ENCODE measurements around the gene INTS7. TPM values are rescaled to one million over a fixed set of nuclear protein-coding genes. Genes with fewer than 3 reads are reported as not detected.
"Not testable (repeated sequence)": the region's sequence is repeated elsewhere in the genome, so short reads cannot be mapped to it uniquely, and the experiment has no call there.

The INTS7 gene
- total RNA-seq, 1 experiment from 2014 or later: 35.8 TPM

DNA sequence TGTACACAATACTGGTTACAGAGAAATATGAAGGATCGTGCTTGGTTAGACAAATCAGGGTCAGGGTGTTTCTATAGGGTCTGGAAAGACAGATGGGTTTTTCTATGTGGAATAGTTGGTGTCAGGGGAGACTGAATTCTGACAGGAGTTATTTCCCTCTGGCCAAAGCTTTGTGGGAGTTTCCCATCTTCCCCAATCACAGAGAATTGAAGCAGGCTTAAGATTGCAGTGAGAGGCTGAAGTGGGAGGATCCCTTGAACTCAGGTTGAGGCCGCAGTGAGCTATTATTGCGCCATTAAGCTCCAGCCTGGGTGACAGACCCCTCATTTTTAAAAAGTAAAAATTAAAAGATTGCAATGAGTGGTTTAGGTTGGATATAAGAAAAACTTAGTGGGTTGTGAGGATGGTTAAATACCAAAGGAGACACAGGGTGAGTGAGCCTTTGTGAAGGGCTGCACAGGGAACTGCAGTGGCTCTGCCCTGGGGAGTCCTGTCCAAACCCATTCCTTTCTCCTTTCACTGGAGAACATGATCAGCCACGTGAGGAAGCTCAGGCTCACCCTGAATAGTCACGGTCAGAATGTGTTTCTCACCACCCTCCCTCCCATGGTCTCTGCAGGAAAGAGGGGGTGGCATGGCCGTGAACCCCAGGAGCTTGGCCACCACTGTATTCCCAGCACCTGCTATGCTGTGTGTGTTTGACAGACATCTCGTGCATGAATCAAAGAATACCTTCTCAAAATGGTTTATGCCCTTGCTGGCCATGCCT, 101.2 kb downstream of the INTS7 start:
- DNase-seq (ENCODE audit: low spot score): no peak

DNA sequence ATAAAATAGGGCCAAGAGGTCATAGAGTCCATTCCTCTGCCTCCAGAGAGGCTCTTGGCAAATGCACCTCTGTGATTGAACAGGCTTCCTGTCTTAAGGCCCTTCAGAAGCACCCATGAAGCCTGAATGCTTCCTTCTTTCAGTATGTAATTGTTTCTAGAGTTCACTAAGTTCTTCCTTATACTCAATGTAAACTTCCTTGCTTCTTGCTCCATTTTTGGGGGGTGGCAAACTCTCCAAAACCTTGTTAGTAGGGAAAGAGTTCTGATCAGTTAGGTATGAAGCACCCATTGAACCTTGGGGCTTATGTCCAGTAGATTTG, 102.5 kb downstream of the INTS7 start:
- no peak for DNase-seq (ENCODE audit: low spot score)

DNA sequence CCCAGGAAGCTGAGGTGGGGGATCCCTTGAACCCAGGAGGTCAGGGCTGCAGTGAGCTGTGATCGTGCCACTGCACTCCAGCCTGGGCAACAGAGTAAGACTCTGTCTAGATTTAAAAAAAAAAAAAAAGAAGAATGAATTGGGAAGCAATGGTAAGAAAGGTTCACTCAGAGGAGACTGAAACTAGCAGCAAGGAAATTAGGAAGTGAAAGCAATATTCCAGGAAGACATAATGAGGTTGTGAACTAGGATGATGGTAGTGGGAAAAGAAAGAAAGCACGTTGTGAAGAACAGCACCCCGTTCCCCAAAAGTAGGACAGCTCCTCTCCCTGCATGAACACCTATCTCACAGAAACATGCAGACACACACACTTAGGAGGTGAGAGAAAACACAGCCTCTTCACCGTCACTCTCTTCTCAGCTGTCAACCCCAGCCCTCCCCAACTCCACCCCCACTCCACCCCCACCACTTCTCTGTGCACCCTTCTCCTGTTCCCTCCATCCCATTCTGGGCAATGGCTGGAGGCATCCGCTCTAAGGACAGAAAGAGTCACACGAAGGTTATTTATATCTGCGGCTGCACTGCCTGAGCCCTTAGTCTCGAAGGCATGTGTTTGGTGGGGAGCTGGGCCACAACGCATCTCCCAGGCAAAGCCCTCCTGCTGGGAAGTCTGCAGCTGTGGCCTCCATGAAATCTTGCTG, 103.0 kb downstream of the INTS7 start:
- DNase-seq (ENCODE audit: low spot score): no peak

DNA sequence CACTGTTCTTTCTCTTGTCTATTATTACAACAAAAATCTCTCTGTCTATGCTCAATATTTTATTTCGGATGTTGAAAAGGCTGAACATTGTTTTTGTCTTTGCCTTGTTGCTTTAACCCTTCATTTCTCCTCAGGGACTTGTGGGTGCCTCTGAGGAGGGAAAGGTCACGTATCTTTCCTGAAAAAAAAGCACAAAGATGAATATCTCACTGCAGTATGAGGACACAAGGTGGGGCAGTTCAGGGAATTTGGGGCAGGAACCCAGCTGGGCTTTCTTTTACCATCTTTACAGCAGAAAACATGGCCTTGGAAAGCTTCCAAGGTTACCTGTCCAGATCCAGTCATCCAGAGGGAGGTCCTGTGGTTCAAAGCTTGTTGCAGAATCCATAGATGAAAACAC, 105.7 kb downstream of the INTS7 start:
- DNase-seq (ENCODE audit: low spot score): no peak

DNA sequence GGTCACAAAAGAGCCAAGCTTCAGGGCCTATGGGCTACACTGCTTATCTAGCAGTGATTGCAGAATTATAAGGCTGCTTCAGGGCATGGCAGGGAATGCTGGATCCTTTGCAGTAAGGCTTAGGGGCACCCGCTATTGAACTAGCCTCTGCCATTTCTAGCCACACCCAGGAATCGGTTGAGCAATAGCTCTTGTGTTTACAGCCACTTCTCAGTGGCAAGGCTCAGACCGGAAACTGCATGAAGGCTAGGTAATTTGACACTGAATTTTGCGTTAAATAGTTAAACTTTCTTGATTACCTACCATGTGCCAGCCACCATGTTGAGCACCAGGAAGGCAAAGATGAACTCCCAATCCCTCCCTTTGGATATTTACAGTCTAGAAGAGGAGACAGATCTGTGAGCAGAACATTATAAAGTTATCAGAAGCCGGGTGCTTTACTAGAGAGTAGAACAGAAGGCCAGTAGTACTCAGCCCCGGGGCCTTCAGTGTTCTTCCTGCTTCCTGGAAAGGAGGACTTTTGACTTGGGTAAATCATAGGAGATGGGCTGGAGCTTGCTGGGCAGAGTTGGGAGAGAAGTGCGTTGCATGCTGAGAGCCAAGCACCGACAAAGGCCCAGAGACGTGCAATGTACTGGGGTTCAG, 106.2 kb downstream of the INTS7 start:
- no peak for DNase-seq (ENCODE audit: low spot score)

DNA sequence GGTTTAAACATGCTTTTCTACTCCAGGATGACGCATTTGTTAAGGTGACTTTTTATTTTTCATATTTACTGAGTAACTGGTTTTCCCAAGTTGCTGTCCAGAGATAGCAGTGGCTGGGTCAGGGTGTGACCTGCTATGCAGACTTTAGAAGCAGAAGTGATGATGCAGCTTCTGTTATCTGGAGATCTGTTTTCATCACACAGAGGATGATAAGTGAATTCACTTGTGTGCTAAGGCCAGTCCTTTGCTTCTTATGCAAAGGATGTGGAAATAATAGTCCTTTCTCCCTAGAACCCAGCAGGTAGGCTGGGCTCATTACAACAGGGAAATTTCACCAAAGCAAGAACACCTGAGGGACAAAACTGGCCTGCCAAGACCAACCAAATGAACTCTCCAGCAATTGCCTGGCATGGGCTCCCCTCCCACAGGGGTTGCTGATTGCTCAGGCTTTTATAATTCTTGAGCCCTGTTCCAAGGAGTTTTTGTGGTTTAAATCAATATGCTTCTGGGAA, 107.0 kb downstream of the INTS7 start:
- no peak for DNase-seq (ENCODE audit: low spot score)

DNA sequence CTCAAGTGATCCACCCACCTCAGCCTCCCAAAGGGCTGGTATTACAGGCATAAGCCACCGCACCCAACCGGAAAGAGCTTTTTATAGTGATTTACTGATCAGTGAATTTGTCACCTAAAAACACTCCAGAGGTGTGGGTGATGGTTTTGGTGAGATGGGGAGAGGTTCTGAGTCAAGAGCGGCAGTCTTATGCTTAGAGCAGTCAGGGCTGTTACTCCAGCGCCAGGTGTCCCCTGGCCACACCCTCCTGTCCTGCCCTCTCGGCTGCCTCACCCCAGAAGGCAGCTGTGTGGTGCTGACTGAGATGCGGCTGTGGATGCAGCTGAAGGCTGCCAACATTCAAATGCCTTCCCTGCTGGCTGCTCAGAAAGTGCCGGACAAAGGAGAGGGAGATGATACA, 110.3 kb downstream of the INTS7 start:
- DNase-seq (ENCODE audit: low spot score): peak; percentile 61

DNA sequence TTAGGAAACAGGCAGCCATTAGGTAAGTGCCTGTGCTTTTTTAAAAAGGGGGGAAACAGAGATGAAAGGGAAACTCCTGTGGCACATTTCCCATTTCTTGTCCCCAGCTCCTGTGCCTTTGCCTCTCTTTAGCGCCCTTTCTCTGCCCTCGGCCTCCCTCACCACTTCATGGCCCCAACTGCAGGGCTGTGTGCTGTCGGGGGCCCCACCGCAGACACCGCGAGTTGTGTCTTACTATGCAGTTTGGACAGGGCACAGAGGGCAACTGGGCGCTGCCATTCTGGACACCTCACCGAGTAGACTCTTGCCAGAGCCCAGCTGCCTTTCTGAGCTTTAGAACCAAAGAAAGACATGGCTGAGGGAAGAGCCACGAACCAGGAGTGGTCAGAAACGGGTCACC, 111.1 kb downstream of the INTS7 start:
- no peak for DNase-seq (ENCODE audit: low spot score)

DNA sequence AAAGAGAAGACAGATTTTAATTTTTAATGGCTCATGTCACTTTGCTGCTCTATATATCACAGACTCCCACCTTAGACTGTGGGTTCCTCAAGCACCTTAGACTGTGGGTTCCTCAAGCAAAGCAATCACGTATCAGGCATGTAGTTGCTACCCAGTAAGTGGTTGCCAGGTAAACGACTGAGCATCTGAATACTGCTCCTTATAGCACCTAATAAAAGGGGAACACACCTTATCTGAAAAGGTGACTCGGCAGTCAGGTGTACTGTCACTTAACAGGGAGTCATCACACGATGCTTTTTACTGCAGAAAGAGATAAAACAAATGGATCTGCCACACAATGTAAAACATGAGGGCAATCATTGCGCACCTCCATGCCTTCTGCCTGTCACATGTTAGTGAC, 112.3 kb downstream of the INTS7 start:
- DNase-seq (ENCODE audit: low spot score): no peak

DNA sequence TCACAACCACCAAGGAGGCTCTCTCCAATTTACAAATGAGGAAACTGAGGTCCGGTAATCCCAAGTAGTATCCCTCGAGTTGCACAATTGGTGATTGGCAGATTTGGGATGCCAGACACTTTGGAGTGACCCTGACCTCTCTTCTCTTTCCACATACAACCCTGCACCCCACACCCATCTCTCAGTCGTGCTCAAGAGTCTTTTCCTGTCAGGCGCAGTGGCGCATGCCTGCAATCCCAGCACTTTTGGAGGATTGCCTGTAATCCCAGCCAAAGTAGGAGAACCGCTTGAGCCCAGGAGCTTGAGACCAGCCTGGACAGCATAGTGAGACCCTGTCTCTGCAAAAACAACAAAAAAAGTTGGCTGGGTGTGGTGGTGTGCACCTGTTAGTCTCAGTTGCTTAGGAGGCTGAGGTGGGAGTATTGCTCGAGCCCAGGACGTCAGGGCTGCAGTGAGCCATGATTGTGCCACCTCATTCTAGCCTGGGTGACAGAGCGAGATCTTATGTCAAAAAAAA, 113.7 kb downstream of the INTS7 start:
- DNase-seq (ENCODE audit: low spot score): no peak

DNA sequence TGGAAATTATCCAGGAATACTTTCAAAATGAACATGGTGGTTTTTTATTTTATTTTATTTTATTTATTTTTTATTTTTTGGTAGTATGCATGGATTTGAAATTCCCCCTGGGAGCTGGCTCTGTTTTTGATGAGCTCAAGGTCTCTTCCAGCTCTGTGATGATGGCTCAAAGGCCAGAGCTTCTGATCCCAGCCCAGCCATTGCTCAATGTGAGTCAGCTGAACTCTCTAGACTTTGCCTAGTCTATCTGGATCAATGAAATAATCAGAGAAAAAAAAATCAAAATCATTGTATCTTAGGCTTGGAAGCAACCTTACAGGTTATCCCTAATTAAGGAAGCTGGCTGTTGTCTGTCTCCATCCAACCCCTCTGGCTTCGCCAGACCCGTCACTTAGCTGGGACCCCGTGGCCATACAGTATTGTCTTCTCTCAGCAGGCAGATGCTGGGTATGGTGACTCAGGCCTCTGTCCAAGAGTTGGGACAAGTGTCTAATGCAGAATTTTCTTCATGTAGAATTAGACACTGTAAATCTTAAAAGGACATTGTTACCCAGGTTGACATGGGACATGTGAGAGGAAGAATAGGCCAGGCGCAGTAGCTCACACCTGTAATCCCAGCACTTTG, 114.6 kb downstream of the INTS7 start:
- no peak for DNase-seq (ENCODE audit: low spot score)

DNA sequence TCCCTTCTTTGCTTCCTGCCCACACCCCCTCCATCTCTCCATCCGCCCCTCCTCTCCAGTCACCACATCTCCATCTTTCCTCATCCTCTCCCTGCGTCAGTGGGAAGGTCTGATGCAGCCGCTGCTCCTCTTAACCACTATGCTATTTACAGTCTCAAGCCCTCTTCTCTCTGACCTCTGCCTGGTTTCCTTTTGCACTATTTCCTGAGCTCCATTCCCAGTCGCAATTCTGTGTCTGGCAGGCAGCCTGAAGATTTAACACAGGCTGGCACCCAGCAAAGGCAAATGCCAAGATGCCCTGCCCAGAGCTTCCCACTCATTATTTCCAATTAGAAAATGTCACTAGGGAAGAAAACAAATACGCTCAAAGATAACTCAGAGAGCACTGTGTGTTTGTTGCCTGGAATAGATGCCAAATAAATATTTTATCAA, 115.2 kb downstream of the INTS7 start:
- no peak for DNase-seq (ENCODE audit: low spot score)

DNA sequence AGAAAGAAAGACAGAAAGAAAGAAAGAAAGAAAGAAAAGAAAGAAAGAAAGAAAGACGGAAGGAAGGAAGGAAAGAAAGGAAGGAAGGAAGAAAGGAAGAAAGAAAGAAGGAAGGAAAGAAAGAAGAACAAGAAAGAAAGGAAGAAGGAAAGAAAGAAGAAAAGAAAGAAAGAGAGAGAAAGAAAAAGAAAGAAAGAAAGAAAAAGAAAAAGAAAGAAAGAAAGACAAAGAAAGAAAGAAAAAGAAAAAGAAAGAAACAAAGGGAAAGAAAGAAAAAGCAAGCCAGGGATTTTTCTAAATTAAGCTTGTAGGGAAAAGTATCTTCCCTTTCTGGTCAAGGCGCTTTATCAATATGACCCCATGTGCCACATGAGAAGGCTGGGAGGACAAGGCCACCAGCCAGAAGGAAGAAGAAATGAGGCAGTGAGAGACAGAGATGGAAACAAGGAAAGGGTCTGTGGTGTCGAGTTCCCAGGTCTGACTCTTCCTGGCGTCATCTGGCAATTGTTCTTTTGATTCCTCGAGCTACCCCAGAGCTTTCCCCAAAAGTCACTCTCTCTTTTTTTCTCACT, 116.4 kb downstream of the INTS7 start:
- no peak for DNase-seq (ENCODE audit: low spot score)

DNA sequence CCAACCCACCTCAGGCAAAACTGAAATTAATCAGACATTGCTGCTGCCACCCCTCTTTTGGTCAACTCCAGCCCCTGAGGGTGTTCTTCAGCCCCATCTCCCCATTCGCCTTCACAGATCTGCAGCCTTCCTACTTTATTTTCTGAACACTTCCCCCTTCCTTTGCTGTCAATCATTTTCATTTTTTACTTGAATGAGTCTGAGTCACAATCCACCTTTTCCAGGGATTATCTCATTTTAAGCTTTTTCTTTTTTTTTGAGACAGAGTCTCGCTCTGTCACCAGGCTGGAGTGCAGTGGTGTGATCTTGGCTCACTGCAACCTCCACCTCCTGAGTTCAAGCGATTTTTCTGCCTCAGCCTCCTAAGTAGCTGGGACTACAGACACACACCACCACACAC, 118.9 kb downstream of the INTS7 start:
- DNase-seq (ENCODE audit: low spot score): not testable (repeated sequence)

DNA sequence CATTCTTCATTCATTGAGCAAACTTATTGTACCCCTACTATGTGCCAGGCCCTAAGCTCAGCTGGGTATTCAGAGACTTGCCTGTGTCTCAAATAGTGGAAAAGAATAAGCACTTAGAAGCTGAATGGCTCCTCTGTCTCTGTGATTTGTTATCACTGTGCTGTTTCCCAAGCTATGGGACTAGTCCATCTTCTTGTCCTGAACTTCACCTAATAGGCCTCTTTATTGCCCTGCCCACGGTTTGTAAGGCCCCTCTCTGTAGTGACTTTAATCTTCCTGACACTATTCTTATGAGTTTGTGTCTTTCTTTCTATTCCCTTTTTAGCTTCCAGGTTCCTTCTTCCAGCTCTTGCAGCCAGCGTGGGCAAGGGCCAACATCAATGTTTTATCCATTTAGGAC, 119.4 kb downstream of the INTS7 start:
- no peak for DNase-seq (ENCODE audit: low spot score)

DNA sequence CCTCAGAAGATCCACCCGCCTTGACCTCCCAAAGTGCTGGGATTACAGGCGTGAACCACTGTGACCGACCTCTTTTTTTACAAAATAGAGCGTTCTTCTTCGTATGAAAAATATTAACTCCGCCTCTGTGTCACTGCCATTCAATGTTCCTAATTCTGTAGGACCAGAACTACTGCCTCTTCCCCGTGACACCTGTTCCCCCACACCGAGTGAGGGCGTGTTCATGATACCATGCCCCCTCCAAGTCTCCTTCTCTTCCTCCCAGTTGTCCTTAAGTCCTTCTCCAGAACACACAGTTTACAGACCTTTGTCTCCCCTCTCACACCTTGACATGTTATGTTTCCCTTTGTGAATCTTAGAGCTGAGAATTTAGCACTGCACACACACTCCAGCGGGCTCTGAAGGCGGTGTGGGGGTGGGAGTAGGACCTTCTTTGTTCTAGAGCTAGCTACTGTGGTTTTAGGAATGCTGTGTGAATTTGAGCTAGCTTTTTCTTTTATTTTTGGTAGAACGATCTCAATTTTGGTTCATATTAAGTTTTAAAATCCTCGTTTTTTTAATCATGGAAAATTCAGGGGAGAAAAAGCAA, 122.4 kb downstream of the INTS7 start:
- no peak for DNase-seq (ENCODE audit: low spot score)

DNA sequence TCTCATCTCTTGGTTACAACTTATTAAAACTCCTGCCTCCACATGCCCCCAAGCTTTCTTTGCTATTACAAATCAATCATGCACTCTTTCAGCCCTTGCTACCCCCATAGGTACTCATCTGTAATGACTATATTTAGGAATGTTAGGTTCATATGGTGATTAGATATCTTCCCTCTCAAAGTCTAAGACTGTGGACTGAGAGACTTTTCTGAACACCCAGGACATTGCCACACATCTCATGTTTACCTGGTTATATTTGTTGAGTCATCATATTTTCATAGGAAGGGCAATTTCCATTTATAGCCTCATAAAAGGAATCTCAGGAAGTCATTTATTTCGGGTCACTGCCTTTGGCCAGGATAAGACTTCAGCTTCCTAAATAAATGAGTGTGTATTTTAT, 123.3 kb downstream of the INTS7 start:
- DNase-seq (ENCODE audit: low spot score): peak; percentile 13

DNA sequence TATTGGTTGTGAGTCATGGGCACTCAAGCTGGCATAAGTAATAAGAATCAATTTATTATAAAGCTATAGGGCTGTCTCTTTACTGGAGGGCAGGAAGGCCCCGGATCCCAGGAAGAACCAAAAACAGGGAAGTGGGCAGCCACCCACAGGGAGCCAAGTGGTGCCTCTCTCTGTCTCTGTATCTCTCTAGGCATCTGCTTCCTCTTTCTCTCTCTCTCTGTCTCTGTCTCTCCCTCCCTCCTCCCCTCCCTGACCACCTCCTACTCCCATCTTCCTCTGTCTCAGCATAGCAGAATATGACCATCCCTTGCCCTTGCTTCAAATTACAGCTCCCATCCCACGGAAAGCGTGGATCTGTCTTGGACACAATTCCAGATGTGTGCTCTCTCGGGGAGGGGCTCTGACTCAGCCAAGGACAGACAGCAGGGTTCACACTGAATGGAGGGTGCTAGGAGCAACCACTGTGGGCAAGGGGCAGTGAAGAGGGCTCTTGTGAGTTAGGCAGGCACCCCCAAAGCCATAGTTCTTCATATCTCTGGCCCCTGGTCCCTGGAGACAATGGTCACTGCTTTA, 124.4 kb downstream of the INTS7 start:
- no peak for DNase-seq (ENCODE audit: low spot score)

DNA sequence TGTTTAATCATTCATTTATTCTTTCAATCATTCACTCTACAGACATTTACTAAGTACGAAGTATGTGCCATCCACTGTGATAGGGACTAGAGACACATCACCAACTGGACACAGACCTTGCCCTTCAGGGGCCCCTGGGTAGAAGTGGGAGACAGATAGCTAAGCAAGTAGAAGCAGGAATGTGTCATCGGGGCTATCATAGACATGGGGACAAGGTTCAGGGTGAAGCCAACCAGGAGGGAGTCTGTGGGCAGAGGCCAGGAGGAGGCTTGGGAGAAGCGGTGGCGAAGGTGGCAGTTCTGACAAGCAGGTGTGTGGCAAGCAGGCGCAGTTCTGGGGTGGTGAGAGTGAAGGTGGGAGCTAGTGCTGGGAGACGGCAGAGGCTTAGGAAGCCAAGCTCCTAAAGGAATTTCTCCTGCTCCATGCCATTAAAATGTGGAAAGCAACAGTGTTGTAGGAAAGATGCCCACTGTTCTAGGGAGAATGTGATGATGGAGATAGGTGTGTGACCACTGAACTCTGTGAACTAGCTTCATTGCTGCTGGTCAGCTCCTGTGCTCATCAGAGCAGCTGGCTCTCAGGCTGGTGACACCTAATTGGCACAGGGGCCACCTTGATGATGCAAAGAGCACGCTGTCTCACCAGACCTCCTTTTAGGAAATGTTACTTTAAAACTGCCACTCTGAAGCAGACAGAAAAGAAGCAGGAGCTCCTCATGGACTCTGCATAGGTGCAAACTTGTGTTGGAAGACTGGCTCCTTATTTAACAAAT, 125.1 kb downstream of the INTS7 start:
- no peak for DNase-seq (ENCODE audit: low spot score)

DNA sequence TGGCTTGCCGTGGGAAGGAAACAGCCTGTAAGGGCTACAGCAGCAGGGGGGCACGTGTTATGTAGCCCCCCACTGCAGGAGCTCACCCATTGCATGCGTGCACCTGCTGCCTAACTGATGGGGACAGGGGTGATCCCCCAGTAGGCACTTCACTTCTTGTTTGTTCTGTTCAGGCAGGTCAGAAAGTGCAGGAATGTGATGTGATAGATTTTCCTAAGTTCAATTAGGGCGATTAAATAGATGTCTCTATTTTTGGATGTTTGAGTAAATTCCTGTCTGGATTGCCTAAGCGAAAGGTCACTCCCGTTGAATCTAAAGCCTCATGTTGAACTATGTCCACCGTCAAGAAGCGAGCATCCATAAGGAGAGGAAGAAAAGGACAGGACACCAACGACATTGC, 126.0 kb downstream of the INTS7 start:
- no peak for DNase-seq (ENCODE audit: low spot score)
